GM12875 (cell line): ENCODE data around the gene SHROOM3.

Source experiments
- H3K4me3 ChIP-seq: one replicate; pipeline ENCODE4 v1.5.1; 2011; ENCODE audit warnings: low read depth, low read length, control low read depth
- TF ChIP-seq, protein P1 (sequence below): IDR thresholded peaks from 2 replicates; pipeline ENCODE4 v1.5.1; 2011; ENCODE audit warnings: low read depth, mild to moderate bottlenecking, control low read depth, inconsistent platforms, low read length, moderate library complexity, borderline replicate concordance; ENCODE audit not compliant: insufficient read depth

Gene SHROOM3

DNA sequence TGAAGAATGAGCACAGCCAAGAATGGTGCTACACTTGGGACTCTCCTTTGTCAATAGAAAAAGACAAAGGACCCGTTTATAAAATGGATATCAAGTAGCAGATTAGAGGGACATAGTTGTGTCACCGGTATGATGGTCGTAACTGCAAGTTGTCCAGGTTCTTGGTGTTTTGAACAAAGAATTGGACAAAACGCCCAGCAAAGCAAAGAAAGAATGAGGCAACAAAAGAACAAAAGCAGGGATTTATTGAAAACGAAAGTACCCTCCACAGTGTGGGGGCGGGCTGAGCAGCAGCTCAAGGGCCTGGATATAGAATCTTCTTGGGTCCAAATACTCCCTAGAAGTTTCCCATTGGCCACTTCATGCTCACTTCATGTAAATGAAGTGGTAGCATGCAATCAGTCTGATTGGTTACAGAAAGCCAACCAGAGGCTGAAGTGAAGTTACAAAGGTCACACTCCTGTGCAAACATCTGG is 54.7 kb downstream of the SHROOM3 start:
- no peak overlapping the region for H3K4me3 ChIP-seq
- TF ChIP-seq, protein P1, sequence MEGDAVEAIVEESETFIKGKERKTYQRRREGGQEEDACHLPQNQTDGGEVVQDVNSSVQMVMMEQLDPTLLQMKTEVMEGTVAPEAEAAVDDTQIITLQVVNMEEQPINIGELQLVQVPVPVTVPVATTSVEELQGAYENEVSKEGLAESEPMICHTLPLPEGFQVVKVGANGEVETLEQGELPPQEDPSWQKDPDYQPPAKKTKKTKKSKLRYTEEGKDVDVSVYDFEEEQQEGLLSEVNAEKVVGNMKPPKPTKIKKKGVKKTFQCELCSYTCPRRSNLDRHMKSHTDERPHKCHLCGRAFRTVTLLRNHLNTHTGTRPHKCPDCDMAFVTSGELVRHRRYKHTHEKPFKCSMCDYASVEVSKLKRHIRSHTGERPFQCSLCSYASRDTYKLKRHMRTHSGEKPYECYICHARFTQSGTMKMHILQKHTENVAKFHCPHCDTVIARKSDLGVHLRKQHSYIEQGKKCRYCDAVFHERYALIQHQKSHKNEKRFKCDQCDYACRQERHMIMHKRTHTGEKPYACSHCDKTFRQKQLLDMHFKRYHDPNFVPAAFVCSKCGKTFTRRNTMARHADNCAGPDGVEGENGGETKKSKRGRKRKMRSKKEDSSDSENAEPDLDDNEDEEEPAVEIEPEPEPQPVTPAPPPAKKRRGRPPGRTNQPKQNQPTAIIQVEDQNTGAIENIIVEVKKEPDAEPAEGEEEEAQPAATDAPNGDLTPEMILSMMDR = no peak

DNA sequence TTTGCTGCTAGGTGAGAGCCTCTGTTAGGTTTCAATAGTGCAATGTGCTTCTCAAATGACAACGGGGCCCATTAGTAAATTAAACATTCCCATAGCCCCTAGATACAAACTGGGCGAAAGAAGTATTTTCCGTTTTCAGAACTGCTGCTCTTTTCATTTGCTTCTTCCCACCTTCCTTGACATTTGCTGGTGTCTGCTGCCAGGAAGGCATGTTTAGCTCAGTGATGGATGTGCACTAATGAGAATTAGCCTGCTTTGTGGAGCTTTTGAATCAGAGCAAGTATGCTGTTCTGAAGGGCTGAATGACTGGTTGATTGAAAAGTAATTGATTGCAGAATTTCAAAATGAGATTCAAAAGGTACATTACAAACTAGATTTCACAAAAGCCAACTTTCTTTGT is 57.0 kb downstream of the SHROOM3 start:
- TF ChIP-seq, protein P1 = no peak

DNA sequence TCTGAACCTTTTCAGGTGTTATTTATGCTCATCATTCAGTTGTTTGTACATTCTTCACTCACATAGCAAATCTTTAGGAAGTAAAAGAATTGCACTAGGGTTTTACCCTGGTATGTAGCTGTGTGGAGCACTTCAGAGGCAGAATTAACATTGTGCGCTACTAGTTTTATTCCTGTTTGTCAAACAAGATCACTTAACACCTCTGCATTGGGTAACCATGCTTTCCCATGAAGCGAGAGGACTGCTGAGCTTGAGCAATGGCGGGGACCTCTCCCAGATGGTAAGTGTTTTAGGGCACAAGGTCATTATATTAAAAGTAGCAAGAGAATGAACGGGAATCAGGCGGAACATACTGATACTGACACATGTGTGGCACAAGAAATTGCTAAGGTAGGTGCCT is 59.2 kb downstream of the SHROOM3 start:
- TF ChIP-seq, protein P1 = no peak
- H3K4me3 ChIP-seq = no peak overlapping the region

More for the DNA sequence above, 57.0 kb downstream of the SHROOM3 start:
- no peak overlapping the region for H3K4me3 ChIP-seq

DNA sequence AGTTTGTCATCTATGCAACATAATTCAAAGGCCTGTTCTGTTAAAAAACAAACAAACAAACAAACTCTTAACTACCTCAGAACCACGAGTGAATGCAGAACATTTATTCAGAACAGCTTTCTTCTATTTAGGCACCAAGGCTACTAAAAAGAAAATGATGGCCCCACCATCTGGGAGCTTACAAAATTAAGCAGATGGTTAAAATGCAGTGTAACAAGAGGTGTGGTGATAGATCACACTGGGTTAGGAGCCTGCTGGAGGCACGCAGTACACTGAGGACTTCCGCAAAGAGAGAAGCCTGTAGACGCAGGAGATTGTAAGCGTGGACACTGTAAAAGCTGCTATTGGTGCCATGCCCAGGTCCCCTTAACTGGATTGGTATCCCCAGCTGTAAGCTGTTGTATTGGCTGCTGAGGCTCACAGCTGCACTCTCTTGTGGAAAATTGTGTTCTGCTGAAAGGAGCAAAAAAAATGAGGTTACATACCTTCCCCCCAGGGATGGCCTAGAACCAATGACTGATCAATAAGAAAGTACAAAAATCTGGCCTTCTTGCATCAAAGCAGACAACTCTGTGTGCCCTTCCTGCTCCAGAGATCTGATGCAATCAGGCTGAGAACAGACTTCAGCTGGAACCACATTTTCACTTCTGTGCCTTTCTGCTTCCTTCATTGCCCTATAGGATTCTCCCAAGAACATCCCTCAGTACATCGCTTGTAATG is 60.0 kb downstream of the SHROOM3 start:
- H3K4me3 ChIP-seq = no peak overlapping the region
- TF ChIP-seq, protein P1 = no peak

DNA sequence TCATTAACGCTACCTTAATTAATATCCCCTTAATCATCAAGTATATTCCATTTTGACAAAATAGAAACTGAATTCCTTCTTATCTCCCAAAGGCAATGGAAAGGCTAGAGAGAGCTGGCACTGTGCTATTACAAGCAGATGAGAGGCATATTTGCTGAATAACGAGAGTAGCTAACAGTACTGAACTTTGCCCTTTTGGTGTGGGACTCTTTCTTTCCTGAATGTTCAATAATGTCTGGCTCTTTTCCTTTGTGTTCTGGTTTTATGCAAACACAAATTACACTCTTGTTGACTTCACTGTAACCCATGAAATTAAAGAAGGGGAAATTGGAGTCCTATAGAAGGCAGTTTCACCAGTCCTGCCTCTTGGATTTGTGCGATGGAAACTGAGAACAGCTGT is 63.5 kb downstream of the SHROOM3 start:
- TF ChIP-seq, protein P1 = no peak
- H3K4me3 ChIP-seq = no peak overlapping the region

DNA sequence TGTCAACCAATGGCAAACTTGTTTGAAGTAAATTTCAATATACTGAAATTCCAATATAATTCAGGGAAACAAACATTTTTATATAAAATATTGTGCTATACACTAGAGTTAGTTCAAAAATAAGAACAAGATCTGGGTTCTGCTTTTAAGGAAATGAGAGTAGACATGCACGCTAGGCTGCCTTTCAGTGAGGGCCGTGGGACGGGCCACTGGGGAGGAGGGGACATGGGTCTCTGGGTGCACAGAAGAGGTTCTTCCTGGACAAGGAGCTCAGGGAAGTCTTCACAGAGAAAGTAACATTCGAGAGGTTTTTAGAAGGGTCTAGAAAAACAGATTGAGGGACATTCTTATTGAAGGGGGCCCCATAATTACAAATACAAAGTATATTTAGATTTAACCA is 64.4 kb downstream of the SHROOM3 start:
- H3K4me3 ChIP-seq = no peak overlapping the region
- TF ChIP-seq, protein P1 = no peak

DNA sequence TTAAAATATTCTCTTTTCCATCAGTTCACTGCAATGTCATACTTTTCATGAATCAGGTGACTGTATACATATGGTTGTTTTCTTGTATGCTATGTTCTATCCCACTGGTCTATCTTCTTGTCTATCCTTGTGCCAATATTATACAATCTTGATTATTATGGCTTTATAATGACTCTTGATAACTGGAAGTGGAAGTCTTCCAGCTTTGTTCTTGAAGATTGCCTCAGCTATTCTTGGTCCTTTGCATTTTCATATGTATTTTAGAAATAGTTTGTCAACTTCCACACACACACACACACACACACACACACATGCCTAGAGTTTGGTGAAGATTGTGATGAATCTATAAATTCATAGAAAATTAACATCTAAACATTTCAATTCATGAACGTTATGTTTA is 67.9 kb downstream of the SHROOM3 start:
- TF ChIP-seq, protein P1 = no peak
- H3K4me3 ChIP-seq = no peak overlapping the region
